Measurements from ENCODE around the gene VAPA. TPM values are rescaled to one million over a fixed set of nuclear protein-coding genes. Genes with fewer than 3 reads are reported as not detected.

VAPA gene, protein sequence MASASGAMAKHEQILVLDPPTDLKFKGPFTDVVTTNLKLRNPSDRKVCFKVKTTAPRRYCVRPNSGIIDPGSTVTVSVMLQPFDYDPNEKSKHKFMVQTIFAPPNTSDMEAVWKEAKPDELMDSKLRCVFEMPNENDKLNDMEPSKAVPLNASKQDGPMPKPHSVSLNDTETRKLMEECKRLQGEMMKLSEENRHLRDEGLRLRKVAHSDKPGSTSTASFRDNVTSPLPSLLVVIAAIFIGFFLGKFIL
- total RNA-seq (2012; rRNA removed) (206 and 273 TPM in 2 replicates), polyA plus RNA-seq (2012; rRNA removed) (164 and 199 TPM in 2 replicates), Bru-seq, nascent RNA (percentile 96 among the genes with signal in this experiment), BruChase-seq, experiment 1, labeled RNA remaining after a 6-hour chase (percentile 86 among the genes with signal in this experiment), BruChase-seq, experiment 2, labeled RNA remaining after a 2-hour chase (percentile 89 among the genes with signal in this experiment)
- 55.4 and 67.0 TPM in 2 replicates for polyA plus RNA-seq (2012; cell fraction: cytosol; rRNA removed)
- polyA plus RNA-seq (2012; cell fraction: nucleus; rRNA removed; ENCODE audit: low replicate concordance): 23.9 and 81.0 TPM in 2 replicates
- long read RNA-seq, full-length matches to known transcripts: 206 of 220 reads
- long read RNA-seq, partial matches to known transcripts: 1 of 220 reads
- long read RNA-seq, other reads (novel, unspliced or antisense): 13 of 220 reads

DNA sequence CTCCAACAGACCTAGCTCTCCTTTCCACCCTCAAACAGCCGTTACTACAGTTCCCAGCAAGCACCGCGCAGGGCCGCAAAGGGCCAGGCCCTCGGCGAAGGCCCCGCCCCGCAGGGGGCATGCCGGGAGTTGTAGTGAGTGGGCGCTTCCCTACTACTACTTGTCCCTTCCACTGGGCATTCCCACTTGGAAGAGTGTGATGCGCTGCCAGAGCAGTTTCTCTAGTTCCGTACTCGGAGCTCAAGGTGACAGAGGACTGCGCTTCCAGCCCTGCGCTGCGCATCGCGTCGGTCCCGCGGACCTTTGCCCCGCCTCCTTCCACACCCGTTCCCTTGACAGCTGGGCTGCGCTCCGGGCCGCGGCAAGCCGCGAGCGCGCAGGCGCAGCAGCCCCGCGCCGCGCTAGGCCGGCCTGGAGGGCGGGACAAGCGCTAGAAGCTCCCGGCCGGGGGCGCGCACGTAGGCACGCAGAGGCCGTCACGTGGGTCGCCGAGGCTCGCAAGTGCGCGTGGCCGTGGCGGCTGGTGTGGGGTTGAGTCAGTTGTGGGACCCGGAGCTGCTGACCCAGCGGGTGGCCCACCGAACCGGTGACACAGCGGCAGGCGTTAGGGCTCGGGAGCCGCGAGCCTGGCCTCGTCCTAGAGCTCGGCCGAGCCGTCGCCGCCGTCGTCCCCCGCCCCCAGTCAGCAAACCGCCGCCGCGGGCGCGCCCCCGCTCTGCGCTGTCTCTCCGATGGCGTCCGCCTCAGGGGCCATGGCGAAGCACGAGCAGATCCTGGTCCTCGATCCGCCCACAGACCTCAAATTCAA, at the start of gene VAPA:
Gene VAPA (plus strand): TSS at position 491 of the 808 bp plus-strand sequence. CDS start 241 bp downstream, at position 732.
- H3K4me3 ChIP-seq (ENCODE audit: insufficient read depth, low read depth, low read length): peak within 1 kb of the TSS; percentile 87
- H2BK20ac ChIP-seq (ENCODE audit: low read depth, low read length): peak within 1 kb of the TSS; percentile 97
- peak within 1 kb of the TSS; percentile 99 for H2BK120ac ChIP-seq (ENCODE audit: low read depth, low read length)
- H3K9me3 ChIP-seq (ENCODE audit: control insufficient read depth, insufficient read depth, low read length): no peaks in the 10 kb centered on the region
- no peaks in the 10 kb centered on the region for H3K36me3 ChIP-seq (ENCODE audit: control insufficient read depth, insufficient read depth, low read length)
- TF ChIP-seq FOS (IDR thresholded peaks at IDR 0.05; ENCODE audit: low read depth, low read length) (0 out of 2 replicates have a peak, but pooled peaks have one; percentile 2), RAD21 (IDR thresholded peaks at IDR 0.05; ENCODE audit: low read length) (no peak), USF2 (IDR thresholded peaks at IDR 0.05; ENCODE audit: low read depth, low read length) (peak; percentile 97), MAFK (IDR thresholded peaks at IDR 0.05; ENCODE audit: low read depth, low read length) (no peak), MAZ (IDR thresholded peaks at IDR 0.05; ENCODE audit: borderline replicate concordance, low read depth, low read length) (peak; percentile 65; the same call in 1 of the 2 replicates), BHLHE40 (IDR thresholded peaks at IDR 0.05; ENCODE audit: low read depth, low read length) (peak; percentile 10; the same call in 1 of the 2 replicates), RCOR1 (IDR thresholded peaks at IDR 0.05; ENCODE audit: insufficient replicate concordance, low read length) (no peak), POLR2A (IDR thresholded peaks at IDR 0.05; ENCODE audit: low read depth, low read length) (peak; percentile 92)
- in situ Hi-C loops (cut with MboI; ENCODE audit: low sequenced_read_pairs): no loop called here
- dilution Hi-C loops (cut with HindIII; ENCODE audit: low sequenced_read_pairs, unreplicated experiment): no loop called here
- H4K91ac ChIP-seq (ENCODE audit: insufficient read depth, low read depth, low read length): peak within 1 kb of the TSS; percentile 99
- peaks cover under 1% of the 10 kb centered on the region; the same call in 1 of the 2 replicates for H3K4me1 ChIP-seq (ENCODE audit: control insufficient read depth, insufficient read depth, low read length)
- H2BK15ac ChIP-seq (ENCODE audit: low read depth, low read length): peak within 1 kb of the TSS; percentile 100
- peak within 1 kb of the TSS; percentile 98 for H2BK5ac ChIP-seq (ENCODE audit: low read depth, low read length, poor library complexity, severe bottlenecking)
- WGBS, 2 experiments (ENCODE audit: extremely low coverage in 2 of 2, insufficient read length in 1 of 2): 0% methylated on average over 47 of the region's 87 CpGs; no CpG with 5 or more reads in 1 of the 2 experiments
- peaks cover 6% of the 10 kb centered on the region for H3K9me1 ChIP-seq (ENCODE audit: insufficient read depth, low read length)
- peak within 1 kb of the TSS; percentile 78 to 98 for H4K8ac ChIP-seq (ENCODE audit: low read depth in 2 of 2, low read length in 2 of 2)
- DNase-seq (peak; percentile 96), ATAC-seq (ENCODE audit: low read depth) (peak; percentile 92)
- H2AK9ac ChIP-seq (replicated peaks; ENCODE audit: low read depth, low read length, poor library complexity): peak within 1 kb of the TSS; percentile 94
- H3K14ac ChIP-seq (replicated peaks; ENCODE audit: low read depth, low read length): peak within 1 kb of the TSS; percentile 100
- H3K27ac ChIP-seq (ENCODE audit: insufficient read depth, low read length): peak within 1 kb of the TSS; percentile 96
- peak within 1 kb of the TSS; percentile 97 for H3K9ac ChIP-seq (ENCODE audit: low read depth, low read length)
- POLR2A ChIA-PET (ENCODE audit: unreplicated experiment): interaction anchor here (0.5 to 1.1 kb wide), 3 partner anchors 11 to 43 kb away, joined by 3 to 5 read pairs (median 4); no protein-coding TSS in a partner anchor
- H3K4ac ChIP-seq (ENCODE audit: low read depth, low read length): peak within 1 kb of the TSS; percentile 100
- CTCF ChIA-PET: interaction anchor here (0.7 kb wide), 1 partner anchor 32 kb away, joined by 3 read pairs; no protein-coding TSS in a partner anchor
- no TSS peak for BruUV-seq (replicated peaks)
- peak within 1 kb of the TSS; percentile 98 for H3K18ac ChIP-seq (ENCODE audit: low read depth, low read length)
- H3K23ac ChIP-seq (ENCODE audit: low read depth, low read length): peak within 1 kb of the TSS; percentile 99
- peak within 1 kb of the TSS; percentile 97 for H3K56ac ChIP-seq (ENCODE audit: extremely low read depth, insufficient read depth, low read length)
- H2AK5ac ChIP-seq (ENCODE audit: low read depth, low read length): peak within 1 kb of the TSS; percentile 89
- H4K20me1 ChIP-seq (ENCODE audit: insufficient read depth, low read length): peaks cover 42% of the 10 kb centered on the region
- intact Hi-C loops (cut with micrococcal nuclease): loop anchor here (10.0 kb wide), 1 partner anchor 339 kb away; no protein-coding TSS in a partner anchor
- peak within 1 kb of the TSS; percentile 90 for H3K4me2 ChIP-seq (ENCODE audit: low read depth, low read length)
- peak within 1 kb of the TSS; percentile 85 for H4K5ac ChIP-seq (ENCODE audit: low read depth, low read length)
- no peaks in the 10 kb centered on the region for H3K27me3 ChIP-seq (ENCODE audit: control insufficient read depth, insufficient read depth, low read length)
- peaks cover 0 to 14% of the 10 kb centered on the region in 2 experiments; a peak in 2 of 4 replicates for H3K79me1 ChIP-seq (ENCODE audit: low read depth in 1 of 2, low read length in 2 of 2)
- peak within 1 kb of the TSS; percentile 99 for H2AFZ ChIP-seq (replicated peaks; ENCODE audit: low read length, poor library complexity)

Measured in IMR-90 (cell line).